Subcutaneous abdominal adipose tissue (tissue), 5 donors: ENCODE measurements around the gene PIP5KL1.

Experiments
- H3K27ac ChIP-seq: one replicate; pipeline ENCODE4 v1.7.0; 2013; ENCODE audit warnings: low read depth, mild to moderate bottlenecking, inconsistent platforms, low read length, moderate library complexity
- H3K27me3 ChIP-seq, 5 donors: one replicate each; pipeline ENCODE4 v1.7.0; 2013; ENCODE audit warnings: low read length in 5 of 5, inconsistent platforms in 1 of 5; ENCODE audit not compliant: control insufficient read depth in 5 of 5, insufficient read depth in 4 of 5
- H3K36me3 ChIP-seq, 5 donors: one replicate each; pipeline ENCODE4 v1.7.0; 2013; ENCODE audit warnings: low read length in 5 of 5; ENCODE audit not compliant: control insufficient read depth in 5 of 5, insufficient read depth in 5 of 5
- H3K4me1 ChIP-seq, 5 donors: one replicate each; pipeline ENCODE4 v1.7.0; 2013; ENCODE audit warnings: low read length in 5 of 5, mild to moderate bottlenecking in 3 of 5, moderate library complexity in 1 of 5; ENCODE audit not compliant: control insufficient read depth in 5 of 5, insufficient read depth in 5 of 5
- H3K4me3 ChIP-seq, 5 donors: one replicate each; pipeline ENCODE4 v1.7.0; 2013; ENCODE audit warnings: low read length in 5 of 5, low read depth in 1 of 5
- H3K9ac ChIP-seq, 5 donors: one replicate each; pipeline ENCODE4 v1.7.0; 2013; ENCODE audit warnings: low read length in 5 of 5, mild to moderate bottlenecking in 4 of 5, moderate library complexity in 3 of 5
- H3K9me3 ChIP-seq, 5 donors: one replicate each; pipeline ENCODE4 v1.7.0; 2013; ENCODE audit warnings: low read length in 5 of 5; ENCODE audit not compliant: control insufficient read depth in 5 of 5
- donor health status: healthy.
- donor health status: healthy.
- donor health status: healthy.
- donor health status: healthy.
- donor health status: healthy.

PIP5KL1 gene

DNA sequence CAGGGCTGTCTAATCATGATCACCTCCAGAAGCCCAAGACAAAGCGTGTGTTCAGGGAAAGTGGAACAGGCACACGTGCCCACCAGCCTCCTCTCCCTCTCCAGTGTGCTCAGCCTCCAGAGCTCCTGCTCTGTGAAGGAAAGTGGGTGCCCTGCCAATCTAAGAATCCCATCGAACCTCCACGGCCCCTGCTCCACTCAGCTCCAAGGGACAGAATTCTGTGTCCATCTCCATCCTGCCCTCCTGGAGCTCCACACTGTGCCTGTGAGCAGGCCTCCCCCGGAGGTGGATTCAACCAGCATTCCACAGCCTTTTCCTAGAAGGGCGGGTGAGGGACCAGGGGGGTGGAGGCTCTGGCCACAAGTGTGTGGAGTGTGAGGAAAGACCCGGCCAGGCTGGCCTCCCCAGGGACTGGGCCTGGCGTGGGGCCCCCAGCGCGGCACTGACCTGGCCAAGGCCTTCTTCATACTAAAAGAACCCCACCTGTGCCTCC lies 44.2 kb upstream of the PIP5KL1 start:
- peak overlapping the region in 1 of 5 donors; percentile 57 for H3K9ac ChIP-seq
- H3K27me3 ChIP-seq = no peaks in the 10 kb centered on the region
- H3K36me3 ChIP-seq = no peaks in the 10 kb centered on the region
- no peak overlapping the region for H3K27ac ChIP-seq
- no peaks in the 10 kb centered on the region for H3K9me3 ChIP-seq
- peaks cover 12 to 82% (median 80%) of the 10 kb centered on the region in 5 donors for H3K4me1 ChIP-seq
- H3K4me3 ChIP-seq = no peak overlapping the region

GRCh38 chr9:127974001-127974768 lies 43.6 kb upstream of the PIP5KL1 start:
- H3K4me3 ChIP-seq = no peak overlapping the region
- H3K27ac ChIP-seq = no peak overlapping the region
- peaks cover 12 to 81% (median 78%) of the 10 kb centered on the region in 5 donors for H3K4me1 ChIP-seq
- H3K9me3 ChIP-seq = no peaks in the 10 kb centered on the region
- H3K9ac ChIP-seq = peak overlapping the region in 1 of 5 donors; percentile 30
- no peaks in the 10 kb centered on the region for H3K36me3 ChIP-seq
- H3K27me3 ChIP-seq = no peaks in the 10 kb centered on the region

DNA sequence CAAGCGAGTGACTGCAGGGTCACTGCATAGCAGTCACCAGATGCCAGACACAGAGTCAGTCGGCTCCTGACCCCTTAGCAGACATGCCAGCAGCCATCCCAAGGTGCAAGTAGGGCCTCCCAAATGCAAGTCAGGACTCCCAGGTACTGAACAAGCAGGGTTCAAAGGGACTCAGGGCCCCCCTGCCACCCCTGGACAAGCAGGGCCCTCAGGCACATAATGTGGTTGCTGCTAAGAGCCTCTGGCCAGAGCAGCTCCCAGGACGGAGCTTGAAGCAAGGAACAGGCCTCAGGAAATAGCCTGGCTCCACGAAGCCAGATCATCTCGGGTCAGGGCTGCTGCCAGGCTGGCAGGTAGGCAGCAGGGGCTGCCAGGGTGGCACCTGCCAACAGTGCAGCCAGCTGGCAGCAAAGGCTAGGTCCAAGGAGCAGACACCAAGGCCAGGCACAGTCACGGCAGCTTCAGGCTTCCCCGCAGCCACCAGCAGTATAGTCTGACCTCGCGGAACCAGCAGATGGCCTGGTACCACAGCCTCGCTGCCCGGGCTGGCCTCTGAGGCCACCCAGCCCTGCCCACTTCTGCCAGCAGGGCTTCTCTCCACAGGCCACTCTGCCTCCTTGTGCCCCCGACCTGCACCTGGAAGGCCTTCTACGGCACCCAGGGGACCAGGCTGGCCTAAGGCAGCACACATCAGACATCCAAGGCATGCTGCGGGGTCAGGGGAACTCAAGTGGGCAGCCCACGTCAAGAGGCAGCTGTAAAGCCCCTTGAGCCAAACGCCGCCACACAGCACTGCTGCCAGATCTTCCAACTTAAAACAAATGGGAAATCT lies 42.8 kb upstream of the PIP5KL1 start:
- Histone ChIP-seq H3K9me3 (no peaks in the 10 kb centered on the region), H3K4me3 (no peak overlapping the region), H3K9ac (peak overlapping the region in 2 of 5 donors; percentile 30), H3K4me1 (peaks cover 8 to 82% (median 77%) of the 10 kb centered on the region in 5 donors), H3K27ac (no peak overlapping the region), H3K36me3 (no peaks in the 10 kb centered on the region), H3K27me3 (no peaks in the 10 kb centered on the region)

DNA sequence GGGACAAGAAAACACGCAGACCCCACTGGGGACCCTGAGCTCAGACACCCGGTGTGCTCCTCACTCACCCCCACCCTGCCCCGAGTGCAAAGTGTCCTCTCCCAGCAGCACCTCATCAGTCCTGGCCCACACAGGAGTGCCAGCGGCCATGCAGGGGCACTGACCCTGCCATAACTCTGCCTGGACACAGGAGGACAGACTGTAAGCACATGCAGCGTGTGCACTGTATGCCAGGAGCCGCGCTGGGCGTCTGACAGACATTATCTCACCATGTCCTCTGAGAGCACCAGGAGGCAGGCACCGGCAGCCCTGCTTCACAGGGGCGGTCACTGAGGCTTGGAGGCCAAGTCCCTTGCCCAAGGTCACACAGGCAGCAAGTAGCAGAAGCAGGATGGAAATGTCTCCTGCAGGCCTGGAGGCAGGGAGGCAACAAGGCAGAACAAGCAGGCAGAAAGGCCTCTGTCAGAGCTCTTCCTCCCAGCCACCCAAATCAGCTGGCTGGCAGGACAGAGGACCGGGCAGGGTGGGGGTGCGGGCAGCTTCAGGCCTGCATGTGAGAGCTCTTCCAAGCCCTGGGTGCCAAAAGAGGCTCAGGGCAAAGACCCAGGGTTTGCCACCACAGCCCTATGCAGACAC lies 41.8 kb upstream of the PIP5KL1 start:
- Histone ChIP-seq H3K9ac (peak overlapping the region in 2 of 5 donors; percentile 4 to 30), H3K9me3 (no peaks in the 10 kb centered on the region), H3K4me1 (peaks cover 8 to 78% (median 73%) of the 10 kb centered on the region in 5 donors), H3K4me3 (no peak overlapping the region), H3K36me3 (no peaks in the 10 kb centered on the region), H3K27me3 (no peaks in the 10 kb centered on the region), H3K27ac (no peak overlapping the region)

GRCh38 chr9:127971357-127972235 lies 41.0 kb upstream of the PIP5KL1 start:
- no peak overlapping the region for H3K27ac ChIP-seq
- peaks cover 8 to 80% (median 75%) of the 10 kb centered on the region in 5 donors for H3K4me1 ChIP-seq
- no peaks in the 10 kb centered on the region for H3K27me3 ChIP-seq
- no peaks in the 10 kb centered on the region for H3K36me3 ChIP-seq
- no peak overlapping the region for H3K4me3 ChIP-seq
- H3K9me3 ChIP-seq = no peaks in the 10 kb centered on the region
- H3K9ac ChIP-seq = no peak overlapping the region

- H3K27me3 ChIP-seq = no peaks in the 10 kb centered on the region
- H3K36me3 ChIP-seq = no peaks in the 10 kb centered on the region
- H3K4me1 ChIP-seq = peaks cover 7 to 80% (median 75%) of the 10 kb centered on the region in 5 donors
- H3K27ac ChIP-seq = no peak overlapping the region
- no peak overlapping the region for H3K4me3 ChIP-seq
- no peak overlapping the region for H3K9ac ChIP-seq
- no peaks in the 10 kb centered on the region for H3K9me3 ChIP-seq
Measured at GRCh38 chr9:127970401-127971313, 40.1 kb upstream of the PIP5KL1 start.

DNA sequence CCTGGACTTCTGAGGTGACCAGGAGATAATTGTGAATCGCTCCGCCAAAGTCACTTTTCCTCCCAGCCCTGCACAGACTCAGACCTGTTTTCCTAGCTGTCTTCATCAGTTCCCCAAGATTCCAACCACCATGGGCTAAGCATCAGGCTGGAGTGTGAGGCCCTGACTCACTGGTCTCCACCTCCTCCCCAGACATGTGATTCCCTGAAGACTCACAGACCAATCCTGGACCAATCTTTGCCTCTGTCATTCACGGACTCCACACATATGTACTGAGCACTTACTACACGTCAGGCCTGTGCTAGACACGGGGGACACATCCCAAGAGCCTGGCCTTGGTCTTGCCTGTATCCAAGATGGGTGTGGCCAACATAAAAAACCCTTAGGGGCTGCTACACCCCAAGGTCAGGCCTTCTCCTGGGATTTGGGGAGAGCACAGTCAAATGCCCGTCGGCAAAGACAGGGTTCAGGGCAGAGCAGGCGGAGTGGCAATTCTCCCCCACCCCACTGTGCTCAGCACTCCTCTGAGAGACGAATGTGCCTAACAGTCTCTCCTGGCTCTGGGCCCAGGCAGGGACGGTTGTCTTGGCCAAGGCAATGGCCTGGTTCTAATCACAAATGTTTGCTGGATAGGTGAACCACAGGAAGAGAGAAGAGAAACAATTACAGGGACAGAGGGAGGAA lies 38.3 kb upstream of the PIP5KL1 start:
- Histone ChIP-seq H3K9me3 (no peaks in the 10 kb centered on the region), H3K27ac (peak overlapping the region; percentile 44), H3K4me1 (peaks cover 8 to 74% (median 68%) of the 10 kb centered on the region in 5 donors), H3K4me3 (no peak overlapping the region), H3K27me3 (no peaks in the 10 kb centered on the region), H3K9ac (no peak overlapping the region), H3K36me3 (no peaks in the 10 kb centered on the region)

DNA sequence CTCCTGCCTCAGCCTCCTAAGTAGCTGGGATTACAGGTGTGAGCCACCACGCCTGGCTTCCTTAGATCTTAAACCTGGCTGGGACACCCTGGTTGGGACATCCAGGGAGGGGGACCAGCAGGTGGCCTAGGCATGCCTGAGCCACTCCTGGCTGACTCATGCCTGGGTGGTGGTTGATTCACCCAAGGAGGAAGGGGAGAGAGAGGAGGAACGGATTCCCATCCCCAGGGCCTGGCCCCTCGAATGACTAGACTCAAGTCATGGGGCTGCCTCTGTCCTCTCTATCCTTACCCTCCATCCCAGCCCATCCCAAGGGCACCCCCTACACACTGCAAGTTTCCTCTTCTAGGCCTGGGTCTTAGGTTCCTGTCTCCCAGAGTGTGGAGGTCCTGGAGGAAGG lies 37.5 kb upstream of the PIP5KL1 start:
- H3K4me3 ChIP-seq = no peak overlapping the region
- H3K9ac ChIP-seq = no peak overlapping the region
- no peaks in the 10 kb centered on the region for H3K9me3 ChIP-seq
- H3K27me3 ChIP-seq = no peaks in the 10 kb centered on the region
- peak overlapping the region; percentile 50 for H3K27ac ChIP-seq
- no peaks in the 10 kb centered on the region for H3K36me3 ChIP-seq
- H3K4me1 ChIP-seq = peaks cover 10 to 70% (median 66%) of the 10 kb centered on the region in 5 donors
